Transverse colon (tissue), 4 donors: ENCODE results near the gene DDX55.

ENCODE experiments used
- CTCF ChIP-seq, 5 experiments: fragments of 200-600 bp in 3 of 5; fragments of 450-650 bp in 2 of 5; sonication (generic) in 3 of 5; IDR thresholded peaks; 1 replicate in 2 of 5; 2 replicates in 3 of 5; pipeline ENCODE4 v1.5.1; 2016 to 2017; ENCODE audit warnings: antibody characterized with exemption in 5 of 5, inconsistent platforms in 3 of 5, mild to moderate bottlenecking in 2 of 5, moderate library complexity in 1 of 5
- POLR2A ChIP-seq: fragments of 450-650 bp; IDR thresholded peaks from one replicate; pipeline ENCODE4 v1.6.1; 2016; ENCODE audit warnings: antibody characterized with exemption, mild to moderate bottlenecking, moderate library complexity
- POLR2AphosphoS5 ChIP-seq, 3 donors: sonication (generic); formaldehyde crosslinking; IDR thresholded peaks; one replicate each; pipeline ENCODE4 v1.6.1; 2016; ENCODE audit warnings: antibody characterized with exemption in 3 of 3

GRCh38 chr12:123656392-123656791, 54.5 kb downstream of the DDX55 start:
- TF ChIP-seq POLR2A (no peak), POLR2AphosphoS5 (IDR thresholded peaks at IDR 0.05) (no peak), CTCF (IDR thresholded peaks at IDR 0.05) (no peak)
